Osteocyte (in vitro differentiated cells): Measurements from ENCODE around the gene RALGDS. TPM values are rescaled to one million over a fixed set of nuclear protein-coding genes. Genes with fewer than 3 reads are reported as not detected.

Experiments
- DNase-seq: peaks from one replicate; pipeline ENCODE4 v3.0.0; 2021; ENCODE audit warnings: mixed read lengths; ENCODE audit not compliant: unreplicated experiment; ENCODE audit errors: extremely low spot score
- H3K27ac Mint-ChIP-seq: one replicate; pipeline ENCODE4 v1.8.0; 2021; ENCODE audit warnings: mild to moderate bottlenecking, mixed read lengths; ENCODE audit not compliant: unreplicated experiment
- H3K27me3 Mint-ChIP-seq: one replicate; pipeline ENCODE4 v1.8.0; 2021; ENCODE audit warnings: mixed read lengths; ENCODE audit not compliant: unreplicated experiment
- H3K36me3 Mint-ChIP-seq: one replicate; pipeline ENCODE4 v1.8.0; 2021; ENCODE audit warnings: mixed read lengths; ENCODE audit not compliant: unreplicated experiment
- H3K4me1 Mint-ChIP-seq: one replicate; pipeline ENCODE4 v1.8.0; 2021; ENCODE audit warnings: mixed read lengths; ENCODE audit not compliant: unreplicated experiment
- H3K4me3 Mint-ChIP-seq: one replicate; pipeline ENCODE4 v1.8.0; 2021; ENCODE audit warnings: mild to moderate bottlenecking, moderate library complexity, mixed read lengths; ENCODE audit not compliant: unreplicated experiment
- H3K9me3 Mint-ChIP-seq: one replicate; pipeline ENCODE4 v1.8.0; 2021; ENCODE audit warnings: mixed read lengths; ENCODE audit not compliant: unreplicated experiment
- total RNA-seq: library from RNA; stranded (reverse); gene quantifications from 2 replicates; pipeline ENCODE4 v1.2.1, GENCODE V29; 2021
- TF ChIP-seq, protein P1 (sequence below): fragments of 200-600 bp; sonication (generic); IDR thresholded peaks from 2 replicates; pipeline ENCODE4 v1.5.0; 2021; ENCODE audit warnings: antibody characterized with exemption, mild to moderate bottlenecking, moderate library complexity

Gene RALGDS
- total RNA-seq, 1 donor from 2014 or later: 38.4 TPM

DNA sequence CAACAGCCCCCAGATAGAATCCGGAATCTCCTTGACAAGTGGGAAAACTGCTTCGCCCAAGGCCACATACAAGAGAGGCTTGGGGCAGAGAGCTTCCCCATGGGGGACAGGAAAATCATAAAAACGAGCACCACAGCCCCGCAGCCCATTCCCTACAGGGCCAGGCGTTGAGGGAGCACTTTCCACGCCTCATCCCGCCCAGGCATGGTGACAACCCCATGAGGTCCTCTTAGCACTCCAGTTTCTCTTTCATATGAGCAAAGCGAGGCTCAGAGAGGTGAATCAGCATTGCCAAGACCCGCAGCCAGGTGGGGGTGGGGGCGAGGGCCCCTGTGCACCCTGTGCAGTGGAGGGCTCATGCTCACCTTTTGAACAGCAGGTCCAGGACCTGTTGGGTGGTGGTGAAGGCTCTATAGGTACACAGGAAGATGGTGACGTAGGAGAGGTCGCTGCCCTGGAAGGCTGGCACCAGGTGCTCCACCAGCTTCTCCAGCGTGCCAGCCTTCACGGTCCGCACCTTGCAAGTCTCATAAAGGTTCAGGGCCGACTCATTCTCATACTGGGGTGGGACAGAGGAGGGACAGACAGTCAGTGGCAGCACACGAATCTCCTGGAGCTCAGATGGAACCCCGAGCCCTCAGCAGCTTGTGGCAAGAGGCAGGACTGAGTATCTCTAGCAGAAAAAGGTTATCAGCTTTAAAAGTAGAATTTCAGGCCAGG lies 10.9 kb downstream of the RALGDS start:
- Mint-ChIP-seq H3K4me1 (peaks cover 28% of the 10 kb centered on the region), H3K9me3 (no peaks in the 10 kb centered on the region), H3K36me3 (peaks cover 21% of the 10 kb centered on the region), H3K27me3 (no peaks in the 10 kb centered on the region), H3K4me3 (no peak overlapping the region), H3K27ac (no peak overlapping the region)
- DNase-seq: no peak
- TF ChIP-seq, protein P1, sequence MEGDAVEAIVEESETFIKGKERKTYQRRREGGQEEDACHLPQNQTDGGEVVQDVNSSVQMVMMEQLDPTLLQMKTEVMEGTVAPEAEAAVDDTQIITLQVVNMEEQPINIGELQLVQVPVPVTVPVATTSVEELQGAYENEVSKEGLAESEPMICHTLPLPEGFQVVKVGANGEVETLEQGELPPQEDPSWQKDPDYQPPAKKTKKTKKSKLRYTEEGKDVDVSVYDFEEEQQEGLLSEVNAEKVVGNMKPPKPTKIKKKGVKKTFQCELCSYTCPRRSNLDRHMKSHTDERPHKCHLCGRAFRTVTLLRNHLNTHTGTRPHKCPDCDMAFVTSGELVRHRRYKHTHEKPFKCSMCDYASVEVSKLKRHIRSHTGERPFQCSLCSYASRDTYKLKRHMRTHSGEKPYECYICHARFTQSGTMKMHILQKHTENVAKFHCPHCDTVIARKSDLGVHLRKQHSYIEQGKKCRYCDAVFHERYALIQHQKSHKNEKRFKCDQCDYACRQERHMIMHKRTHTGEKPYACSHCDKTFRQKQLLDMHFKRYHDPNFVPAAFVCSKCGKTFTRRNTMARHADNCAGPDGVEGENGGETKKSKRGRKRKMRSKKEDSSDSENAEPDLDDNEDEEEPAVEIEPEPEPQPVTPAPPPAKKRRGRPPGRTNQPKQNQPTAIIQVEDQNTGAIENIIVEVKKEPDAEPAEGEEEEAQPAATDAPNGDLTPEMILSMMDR: no peak

DNA sequence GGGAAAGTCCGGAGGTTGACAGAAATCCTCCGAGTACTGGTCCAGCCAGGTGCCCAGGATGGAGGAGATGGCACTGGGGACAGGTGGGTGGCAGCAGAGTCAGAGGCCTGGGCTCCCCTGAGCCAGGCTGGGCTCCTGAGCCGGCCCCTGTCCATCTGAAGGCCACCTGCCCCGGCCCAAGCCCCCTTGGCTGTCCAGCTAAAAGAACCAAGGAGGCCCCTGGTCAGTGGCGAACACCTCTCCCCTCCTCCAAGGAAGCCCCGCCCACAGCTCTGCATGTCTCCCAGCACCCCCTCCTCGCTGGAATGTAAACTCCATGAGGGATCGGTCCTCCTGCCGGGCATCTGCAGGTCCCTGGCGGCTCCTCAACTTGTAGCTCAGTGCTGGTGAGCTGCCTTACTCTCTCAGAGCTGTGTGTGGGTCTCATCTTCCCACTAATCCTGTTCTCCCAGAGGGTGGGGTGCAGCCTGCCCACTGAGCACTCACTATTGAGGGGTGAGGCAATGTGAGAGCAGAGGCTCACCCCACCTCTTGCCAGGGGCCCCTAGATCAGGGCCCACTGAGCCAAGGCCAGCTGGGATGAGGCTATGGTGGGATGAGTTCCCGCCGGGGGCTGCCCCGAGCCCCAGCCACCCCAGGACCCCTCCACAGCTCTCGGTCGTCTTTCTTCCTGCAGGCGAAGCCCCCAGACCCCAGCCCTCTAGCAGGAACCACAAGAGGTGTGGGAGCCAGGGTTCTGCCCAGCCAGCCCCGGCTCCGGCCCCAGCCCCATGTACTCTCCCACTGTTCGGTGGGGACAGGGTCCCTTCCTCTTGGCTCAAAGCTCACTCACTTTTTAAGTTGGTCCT lies 12.0 kb downstream of the RALGDS start:
- no peak overlapping the region for H3K4me3 Mint-ChIP-seq
- peaks cover 18% of the 10 kb centered on the region for H3K4me1 Mint-ChIP-seq
- no peak overlapping the region for H3K27ac Mint-ChIP-seq
- DNase-seq: no peak
- H3K9me3 Mint-ChIP-seq: no peaks in the 10 kb centered on the region
- TF ChIP-seq, protein P1: no peak
- no peaks in the 10 kb centered on the region for H3K27me3 Mint-ChIP-seq
- H3K36me3 Mint-ChIP-seq: peaks cover 23% of the 10 kb centered on the region

DNA sequence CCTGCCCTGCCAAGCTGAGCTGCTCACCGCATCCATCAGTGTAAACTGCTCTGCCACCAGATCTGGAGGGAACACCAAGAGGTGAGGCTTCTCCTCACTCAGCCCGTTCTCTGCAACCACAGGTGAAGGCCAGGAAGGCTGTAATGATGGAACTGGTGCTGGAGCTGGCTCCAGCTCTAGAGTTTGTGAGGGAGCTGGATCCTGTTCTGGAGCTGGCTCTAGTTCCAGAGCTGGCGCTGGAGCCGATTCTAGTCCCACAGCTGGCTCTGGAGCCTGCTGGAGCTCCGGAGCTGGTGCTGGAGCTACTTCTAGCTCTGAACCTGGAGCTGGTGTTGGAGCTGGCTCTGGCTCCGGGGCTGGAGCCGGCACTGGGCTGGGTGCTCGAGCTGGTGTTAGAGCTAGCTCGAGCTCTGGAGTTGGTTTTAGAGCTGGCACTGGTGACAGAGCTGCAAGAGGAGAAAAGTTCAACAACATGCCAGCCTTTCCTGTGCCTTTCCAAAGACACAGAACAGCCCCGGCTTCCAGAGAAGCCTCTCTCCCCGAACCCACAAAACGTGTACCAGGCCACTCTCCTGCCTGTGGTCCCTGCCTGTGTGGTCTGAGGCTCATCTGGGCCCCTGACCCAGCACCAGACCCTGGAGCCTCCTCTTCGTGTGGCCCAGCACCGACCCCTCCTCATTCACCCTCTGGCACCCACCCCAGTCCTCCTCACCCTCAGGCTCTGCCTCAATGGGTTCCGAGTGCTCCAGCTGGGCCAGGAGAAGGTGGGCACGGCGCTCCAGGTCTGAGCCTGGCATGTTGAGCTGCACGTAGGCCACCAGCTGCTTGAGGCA lies 12.9 kb downstream of the RALGDS start:
- no peak for DNase-seq
- no peaks in the 10 kb centered on the region for H3K27me3 Mint-ChIP-seq
- H3K4me3 Mint-ChIP-seq: no peak overlapping the region
- TF ChIP-seq, protein P1: no peak
- H3K36me3 Mint-ChIP-seq: peaks cover 23% of the 10 kb centered on the region
- H3K27ac Mint-ChIP-seq: no peak overlapping the region
- H3K9me3 Mint-ChIP-seq: no peaks in the 10 kb centered on the region
- peaks cover 10% of the 10 kb centered on the region for H3K4me1 Mint-ChIP-seq

DNA sequence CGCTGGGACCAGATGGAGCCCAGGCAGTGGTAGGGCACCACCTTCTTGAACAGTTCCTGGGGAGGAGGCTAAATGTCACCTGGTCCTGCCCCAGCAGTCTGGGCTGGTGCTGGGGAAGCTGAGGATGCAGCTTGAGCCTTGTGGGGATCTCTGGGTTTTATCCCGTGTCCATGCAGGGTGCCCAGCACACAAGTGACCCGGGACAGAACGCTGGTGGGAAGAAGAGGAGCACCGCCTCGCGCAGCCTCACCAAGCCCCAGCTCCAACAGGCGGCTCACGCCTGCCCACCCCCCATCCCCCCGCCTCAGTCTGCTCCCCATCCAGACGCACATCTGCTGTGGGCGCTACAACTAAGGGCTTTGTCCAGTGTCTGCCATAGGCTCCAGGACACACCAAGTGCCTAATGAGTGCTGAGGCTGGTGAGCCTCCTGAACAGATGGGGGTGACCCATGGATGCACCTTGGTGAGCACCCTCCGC lies 13.8 kb downstream of the RALGDS start:
- Mint-ChIP-seq H3K27me3 (no peaks in the 10 kb centered on the region), H3K4me3 (no peak overlapping the region), H3K4me1 (peaks cover 3% of the 10 kb centered on the region), H3K9me3 (no peaks in the 10 kb centered on the region), H3K27ac (no peak overlapping the region), H3K36me3 (peaks cover 29% of the 10 kb centered on the region)
- DNase-seq: no peak
- TF ChIP-seq, protein P1: no peak
